SHP77 (cell line): ENCODE results near the gene FCHSD1.

Source experiments
- DNase-seq, 2 experiments: peaks; one replicate each; lab custom pipeline; 2025; lab: John Stamatoyannopoulos, UW

The FCHSD1 gene

DNA sequence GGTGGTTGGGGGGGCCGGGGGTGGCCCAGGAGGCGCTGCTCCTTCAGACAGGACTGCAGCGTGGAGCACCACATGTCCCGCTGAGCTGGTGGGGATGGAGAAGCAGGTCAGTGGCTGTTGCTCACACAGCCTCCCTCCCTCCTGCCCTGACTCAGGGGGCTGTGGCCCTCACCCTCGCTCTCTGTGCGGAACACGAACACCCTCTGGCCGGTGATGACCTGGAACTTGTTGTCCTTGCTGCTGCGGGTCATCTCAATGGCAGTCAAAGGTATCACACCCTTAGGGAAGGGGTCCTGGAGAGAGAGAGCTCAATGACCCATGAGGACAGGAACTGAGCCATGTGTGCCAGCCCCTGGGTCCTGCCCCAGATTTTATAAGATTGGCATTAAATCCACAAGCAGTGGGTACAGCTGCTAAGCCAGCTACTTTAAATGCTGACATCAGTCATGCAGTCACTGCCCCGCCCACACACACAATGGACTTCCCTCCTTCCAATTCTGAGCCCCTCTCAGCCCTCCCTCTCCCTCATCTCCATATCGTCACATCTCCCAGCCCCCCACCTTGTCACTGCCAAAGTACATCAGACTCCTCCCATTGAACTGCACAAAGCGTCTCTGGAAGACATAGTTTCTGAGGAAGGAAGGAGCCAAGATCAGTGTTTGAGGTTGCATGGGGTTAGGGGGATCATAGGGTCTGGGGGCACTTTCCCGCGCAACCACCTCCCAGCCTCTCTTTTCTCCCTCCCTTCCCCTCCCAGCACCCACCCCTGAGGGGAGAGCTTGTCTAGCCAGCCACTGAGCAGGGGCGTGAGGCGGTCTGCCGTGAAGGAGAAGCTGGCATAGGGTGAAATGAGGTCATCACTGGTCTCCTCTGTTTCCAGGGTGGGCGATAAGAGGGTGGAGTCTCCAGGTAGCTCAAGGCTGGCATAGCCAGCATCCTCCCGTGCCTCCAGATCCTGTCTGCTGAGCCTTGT, 21.9 kb upstream of the FCHSD1 start:
- DNase-seq, result no peak

GRCh38 chr5:141672071-141672840, 21.0 kb upstream of the FCHSD1 start:
- DNase-seq, result no peak

GRCh38 chr5:141669520-141669919, 18.3 kb upstream of the FCHSD1 start:
- DNase-seq, result no peak

DNA sequence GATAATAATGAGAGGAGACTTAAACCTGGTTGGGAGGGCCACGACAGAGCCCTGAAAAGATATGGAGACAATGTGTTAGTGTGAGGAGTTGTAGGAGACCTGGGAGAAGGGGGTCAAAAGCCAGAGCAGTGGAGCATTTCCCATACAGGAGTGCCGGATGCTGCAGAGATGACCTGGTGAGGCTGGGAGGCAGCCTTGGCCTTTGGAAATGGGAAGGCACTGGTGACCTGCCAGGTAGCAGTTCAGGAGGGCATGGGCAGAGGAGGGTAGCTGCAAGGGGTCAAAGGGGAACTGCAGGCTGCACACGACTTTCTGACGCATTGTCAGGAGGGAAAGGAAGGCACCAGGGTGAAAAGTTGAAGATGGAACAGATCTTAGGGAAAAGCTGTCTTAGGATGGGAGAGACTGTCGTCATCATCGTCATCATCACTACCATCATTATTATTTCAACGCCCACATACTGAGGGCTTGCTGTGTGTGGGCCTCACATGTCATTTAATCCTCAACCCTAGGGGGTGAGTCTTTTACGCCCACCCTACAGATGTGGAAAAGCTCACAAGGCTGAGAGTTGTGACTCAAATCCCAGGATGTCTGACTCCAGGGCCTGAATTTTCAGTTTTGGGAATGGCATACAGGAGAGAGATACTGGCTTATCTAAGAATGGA, 17.5 kb upstream of the FCHSD1 start:
- no peak for DNase-seq

- no peak for DNase-seq
These were observed 15.1 kb upstream of the FCHSD1 start for GRCh38 chr5:141665995-141666940.

DNA sequence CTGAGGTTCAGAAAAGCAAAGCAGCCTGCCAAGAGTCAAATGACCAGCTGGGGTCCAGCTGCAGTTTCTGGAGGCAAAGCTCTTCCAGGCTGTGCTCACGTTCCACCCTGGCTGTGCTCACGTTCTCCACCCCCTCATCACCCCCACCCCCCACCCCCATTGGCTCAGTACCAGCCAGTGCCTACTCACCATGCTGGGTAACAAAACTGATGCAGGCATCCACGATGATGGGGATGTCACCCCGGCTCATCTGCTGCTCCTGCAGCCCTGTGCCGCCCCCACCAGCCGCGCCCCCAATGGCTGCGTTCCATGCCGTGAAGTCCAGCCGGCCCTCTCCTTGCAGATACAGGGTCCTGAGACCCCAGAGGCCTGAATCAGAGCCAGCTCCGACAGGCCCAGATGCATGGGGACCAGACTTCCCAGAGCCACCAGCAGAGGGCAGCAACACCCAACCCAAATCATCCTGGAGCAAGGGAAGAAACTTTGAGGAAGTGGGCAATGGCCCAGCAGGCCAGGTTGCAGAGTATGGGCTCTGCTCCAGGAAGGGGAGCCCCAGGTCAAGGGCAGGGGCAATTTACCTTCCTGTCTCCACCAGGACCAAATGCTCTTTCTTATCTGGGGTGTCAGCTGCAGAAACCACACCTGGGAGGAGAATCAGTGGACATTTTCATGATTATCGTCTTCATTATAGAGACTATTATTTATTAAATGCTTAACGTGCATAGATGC, 13.7 kb upstream of the FCHSD1 start:
- DNase-seq, result peak; percentile 36 to 41

DNA sequence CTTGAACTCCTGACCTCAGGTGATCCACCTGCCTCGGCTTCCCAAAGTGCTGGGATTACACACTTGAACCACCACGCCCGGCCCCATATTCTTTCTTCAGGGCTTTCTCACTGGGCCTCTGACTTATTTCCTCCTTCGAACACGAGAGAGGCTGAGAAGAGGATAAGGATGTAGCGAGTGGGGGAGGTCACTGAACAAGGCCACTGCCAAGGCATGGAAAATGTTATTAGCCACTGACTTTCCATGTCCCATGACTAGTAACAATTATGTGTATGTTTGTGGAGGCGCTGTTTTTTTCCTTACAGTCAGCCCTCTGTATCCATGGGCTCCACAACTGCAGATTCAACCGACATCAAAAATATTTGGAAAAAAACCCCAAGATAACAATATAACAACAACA, 12.3 kb upstream of the FCHSD1 start:
- DNase-seq, result no peak

GRCh38 chr5:141662028-141662427, 10.8 kb upstream of the FCHSD1 start:
- no peak for DNase-seq

GRCh38 chr5:141657937-141658545, 6.8 kb upstream of the FCHSD1 start:
- DNase-seq, result no peak

DNA sequence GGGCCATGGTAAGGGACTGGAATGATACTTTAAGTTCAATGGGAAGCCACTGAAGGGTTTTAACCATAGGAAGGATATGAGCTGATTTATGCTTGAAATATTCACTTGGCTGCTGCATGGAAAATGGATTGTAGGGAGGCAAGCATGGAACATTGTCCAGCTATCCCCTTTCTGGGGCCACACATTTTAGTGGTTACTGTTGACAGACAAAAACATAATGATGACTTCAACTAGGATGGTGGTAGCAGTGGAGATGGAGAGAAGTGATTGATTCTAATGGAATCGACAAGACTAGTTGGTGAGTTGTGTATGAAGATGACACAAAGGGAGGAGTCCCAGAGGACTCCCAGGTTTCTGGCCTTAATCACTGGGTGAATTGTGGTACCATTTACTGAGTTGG, 6.2 kb upstream of the FCHSD1 start:
- DNase-seq, result no peak

GRCh38 chr5:141656396-141656795, 5.2 kb upstream of the FCHSD1 start:
- no peak for DNase-seq

GRCh38 chr5:141655020-141655419, 3.8 kb upstream of the FCHSD1 start:
- DNase-seq, result no peak

- DNase-seq, result no peak
These were observed 3.1 kb upstream of the FCHSD1 start for GRCh38 chr5:141654298-141654697.

DNA sequence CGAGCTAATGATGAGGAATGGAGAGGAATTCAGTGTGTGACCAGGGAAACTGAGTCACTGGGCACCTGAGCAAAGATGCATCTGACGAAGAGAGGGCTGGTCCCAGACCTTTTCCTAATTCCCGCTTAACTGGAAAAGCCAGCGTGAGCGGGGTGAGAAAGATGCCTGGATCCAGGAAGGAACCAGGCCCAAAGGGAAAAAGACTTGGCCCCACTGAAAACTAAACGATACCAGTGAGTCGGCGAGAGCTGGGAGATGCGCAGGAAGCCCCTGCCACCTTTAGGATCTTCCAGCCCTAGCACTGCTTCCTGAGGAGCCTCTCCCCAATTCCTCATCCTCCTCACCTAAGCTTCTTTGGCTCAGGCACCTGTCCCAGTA, 499 bp upstream of the FCHSD1 start:
- DNase-seq, result no peak

GRCh38 chr5:141649972-141650371, 1.2 kb downstream of the FCHSD1 start:
- DNase-seq, result no peak

- no peak for DNase-seq
These were observed 2.0 kb downstream of the FCHSD1 start for GRCh38 chr5:141649056-141649688.

GRCh38 chr5:141647851-141648250, 3.4 kb downstream of the FCHSD1 start:
- DNase-seq, result no peak

- DNase-seq, result no peak
These were observed 4.0 kb downstream of the FCHSD1 start for GRCh38 chr5:141647242-141647641.

DNA sequence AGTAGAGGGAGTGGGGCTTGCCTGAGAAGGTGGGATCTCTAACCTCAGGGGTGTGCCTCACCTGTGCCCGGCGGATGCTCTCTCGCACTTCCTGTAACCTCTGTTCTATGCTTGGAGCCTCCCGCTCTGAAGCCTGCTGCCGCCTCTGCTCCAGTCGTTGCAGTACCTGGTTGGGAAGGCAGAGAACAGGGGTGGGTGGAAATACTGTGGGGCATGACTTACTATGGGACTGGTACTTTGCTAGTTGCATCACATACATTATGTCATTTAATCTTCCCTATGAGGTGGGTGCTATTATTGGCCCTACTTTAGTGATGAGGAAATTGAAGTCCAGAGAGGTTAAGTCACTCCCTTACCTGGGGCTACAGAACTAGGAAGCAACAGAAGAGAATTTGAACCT, 5.2 kb downstream of the FCHSD1 start:
- no peak for DNase-seq
